ENCODE data around the gene FBXL17. TPM values are rescaled to one million over a fixed set of nuclear protein-coding genes. Genes with fewer than 3 reads are reported as not detected.

Gene FBXL17
- total RNA-seq, 3 donors from 2014 or later: 22.6 to 31.3 (median 28.8) TPM

GRCh38 chr5:108196276-108196675 lies 185.6 kb downstream of the FBXL17 start:
- H3K4me1 ChIP-seq: no peaks in the 10 kb centered on the region
- no peaks in the 10 kb centered on the region for H3K36me3 ChIP-seq
- no peak for DNase-seq (ENCODE audit: low spot score in 2 of 2)
- no peak overlapping the region for H3K4me3 ChIP-seq
- no peak overlapping the region for H3K27ac ChIP-seq
- TF ChIP-seq POLR2A (IDR thresholded peaks at IDR 0.05): no peak
- TF ChIP-seq POLR2AphosphoS5 (IDR thresholded peaks at IDR 0.05): no peak
- TF ChIP-seq CTCF (IDR thresholded peaks at IDR 0.05): no peak
- intact Hi-C loops (cut with DNase I; ENCODE audit: low total_unique reads): no loop called here
- H3K9me3 ChIP-seq: no peaks in the 10 kb centered on the region
- H3K27me3 ChIP-seq: no peaks in the 10 kb centered on the region

DNA sequence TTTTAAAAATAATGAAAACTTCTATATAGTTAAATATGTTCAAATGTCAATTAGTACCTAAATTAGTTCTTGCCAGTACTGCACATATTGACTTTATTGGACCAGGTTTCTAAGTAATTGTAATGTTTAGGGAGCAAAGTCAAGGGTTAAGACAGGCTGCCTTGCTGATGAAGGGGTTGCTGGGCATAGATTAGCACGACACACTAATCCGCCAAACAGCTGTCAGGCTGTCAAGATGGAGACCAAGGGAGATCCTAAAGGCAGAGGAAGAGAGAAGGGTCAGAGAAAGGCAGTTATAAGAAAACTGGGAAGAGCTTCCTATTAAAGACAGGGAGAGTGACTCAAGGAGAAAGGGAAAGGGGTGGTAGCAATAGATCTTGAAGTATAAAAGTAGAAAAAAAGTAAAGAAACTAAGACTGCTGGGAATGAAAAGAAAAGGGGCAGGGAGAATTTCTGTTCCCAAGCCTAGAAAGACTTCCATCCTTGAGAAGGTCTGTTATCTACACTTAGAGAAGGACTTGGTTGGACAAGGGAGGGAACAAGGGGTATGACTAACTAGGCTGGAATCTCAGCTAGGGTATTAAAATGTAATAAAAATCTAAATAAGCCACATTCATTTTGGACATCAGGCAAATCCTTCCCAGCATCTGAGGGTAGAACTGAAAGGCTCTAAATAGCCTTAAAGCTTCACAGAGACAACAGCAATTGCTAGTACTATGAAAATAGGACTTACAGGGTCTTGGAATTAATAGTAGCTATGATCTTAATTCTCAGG lies 188.7 kb downstream of the FBXL17 start:
- Histone ChIP-seq H3K4me1 (no peaks in the 10 kb centered on the region), H3K27me3 (no peaks in the 10 kb centered on the region), H3K4me3 (no peak overlapping the region), H3K9me3 (no peaks in the 10 kb centered on the region), H3K27ac (no peak overlapping the region), H3K36me3 (no peaks in the 10 kb centered on the region)
- TF ChIP-seq POLR2AphosphoS5 (IDR thresholded peaks at IDR 0.05) (no peak), POLR2A (IDR thresholded peaks at IDR 0.05) (no peak), CTCF (IDR thresholded peaks at IDR 0.05) (no peak)
- DNase-seq (ENCODE audit: low spot score in 2 of 2): no peak
- intact Hi-C loops (cut with DNase I; ENCODE audit: low total_unique reads): no loop called here

GRCh38 chr5:108184940-108185339 lies 197.0 kb downstream of the FBXL17 start:
- Histone ChIP-seq H3K4me1 (no peaks in the 10 kb centered on the region), H3K4me3 (no peak overlapping the region), H3K9me3 (no peaks in the 10 kb centered on the region), H3K27ac (no peak overlapping the region), H3K27me3 (no peaks in the 10 kb centered on the region), H3K36me3 (no peaks in the 10 kb centered on the region)
- no peak for DNase-seq (ENCODE audit: low spot score in 2 of 2)
- TF ChIP-seq CTCF (IDR thresholded peaks at IDR 0.05): no peak
- no peak for TF ChIP-seq POLR2A (IDR thresholded peaks at IDR 0.05)
- no peak for TF ChIP-seq POLR2AphosphoS5 (IDR thresholded peaks at IDR 0.05)
- intact Hi-C loops (cut with DNase I; ENCODE audit: low total_unique reads): no loop called here

DNA sequence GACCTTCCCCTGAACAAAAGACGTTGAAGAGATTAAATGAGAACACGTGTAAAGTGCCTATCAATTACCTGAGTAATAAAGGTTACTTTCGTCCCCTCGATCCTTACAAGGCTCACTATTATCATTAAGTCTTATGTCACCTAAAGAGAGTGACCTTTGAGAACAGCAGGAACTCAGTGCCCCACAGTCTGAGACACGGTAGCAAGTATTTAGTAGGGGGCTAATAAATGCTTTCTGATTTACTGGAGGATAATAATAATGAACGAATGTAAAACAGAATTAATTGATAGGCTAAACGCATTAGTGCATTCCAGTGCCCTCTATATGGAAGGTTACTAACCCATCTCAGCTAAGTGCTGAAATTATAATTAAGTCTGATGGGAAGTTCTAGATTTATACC lies 199.9 kb downstream of the FBXL17 start:
- Histone ChIP-seq H3K4me1 (no peaks in the 10 kb centered on the region), H3K27me3 (no peaks in the 10 kb centered on the region), H3K9me3 (no peaks in the 10 kb centered on the region), H3K27ac (no peak overlapping the region), H3K36me3 (no peaks in the 10 kb centered on the region), H3K4me3 (no peak overlapping the region)
- no peak for TF ChIP-seq POLR2A (IDR thresholded peaks at IDR 0.05)
- no peak for TF ChIP-seq POLR2AphosphoS5 (IDR thresholded peaks at IDR 0.05)
- no peak for TF ChIP-seq CTCF (IDR thresholded peaks at IDR 0.05)
- DNase-seq (ENCODE audit: low spot score in 2 of 2): no peak
- intact Hi-C loops (cut with DNase I; ENCODE audit: low total_unique reads): no loop called here

DNA sequence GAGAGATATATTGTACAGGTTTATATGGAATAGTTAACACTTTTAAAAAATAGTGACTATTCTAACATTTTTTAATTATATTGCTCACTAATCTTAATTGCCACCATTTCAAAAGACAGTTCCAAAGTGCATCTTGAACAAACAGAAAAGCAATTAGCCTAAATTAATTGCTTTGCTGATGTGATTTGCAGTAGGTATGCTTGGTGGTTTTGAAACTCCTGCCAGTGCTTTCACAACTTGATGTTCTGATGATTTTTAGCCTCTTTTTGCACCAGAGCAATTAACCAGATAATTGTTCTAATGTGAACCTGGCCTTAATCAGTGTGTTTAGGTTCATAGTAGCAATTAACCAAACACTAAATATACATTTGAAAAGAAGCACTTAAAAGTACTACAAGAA lies 207.6 kb downstream of the FBXL17 start:
- Histone ChIP-seq H3K4me1 (no peaks in the 10 kb centered on the region), H3K4me3 (no peak overlapping the region), H3K27me3 (no peaks in the 10 kb centered on the region), H3K9me3 (no peaks in the 10 kb centered on the region), H3K27ac (no peak overlapping the region), H3K36me3 (no peaks in the 10 kb centered on the region)
- TF ChIP-seq CTCF (IDR thresholded peaks at IDR 0.05): no peak
- TF ChIP-seq POLR2AphosphoS5 (IDR thresholded peaks at IDR 0.05): no peak
- no peak for TF ChIP-seq POLR2A (IDR thresholded peaks at IDR 0.05)
- no peak for DNase-seq (ENCODE audit: low spot score in 2 of 2)
- intact Hi-C loops (cut with DNase I; ENCODE audit: low total_unique reads): no loop called here

All from breast epithelium (tissue), 4 donors.